ENCODE results near the gene PRKCG. TPM values are rescaled to one million over a fixed set of nuclear protein-coding genes. Genes with fewer than 3 reads are reported as not detected.

PRKCG gene
- total and polyA plus RNA-seq, 4 donors, result 1.2 TPM; not detected in 3

GRCh38 chr19:53908935-53909415 is 27.0 kb downstream of the PRKCG start, which contains the start of gene CACNG7:
Gene CACNG7 (plus strand): TSS chr19:53909278. CDS start chr19:53912832, 3,554 bp downstream.
- Histone ChIP-seq H3K9me3 (ENCODE audit: control insufficient read depth, low read length) (no peaks in the 10 kb centered on the region), H3K4me3 (ENCODE audit: low read length in 2 of 2) (no peak within 1 kb of the TSS), H3K27me3 (ENCODE audit: control insufficient read depth in 1 of 2, insufficient read depth in 2 of 2, low read length in 1 of 2) (no peaks in the 10 kb centered on the region), H3K36me3 (ENCODE audit: control insufficient read depth in 1 of 2, insufficient read depth in 2 of 2, low read length in 1 of 2) (no peaks in the 10 kb centered on the region), H3K27ac (ENCODE audit: low read depth in 1 of 2, low read length in 2 of 2) (no peak within 1 kb of the TSS), H3K4me1 (ENCODE audit: control insufficient read depth in 1 of 2, insufficient read depth in 2 of 2, low read length in 2 of 2) (no peaks in the 10 kb centered on the region)
- WGBS, 2 donors, result 1 to 3% methylated on average over 14 to 28 of the region's 28 CpGs
- DNase-seq, result no peak
- intact Hi-C loops (cut with DNase I), result no loop called here
- no peak for ATAC-seq (ENCODE audit: low FRiP score)

GRCh38 chr19:53909471-53910169 is 27.6 kb downstream of the PRKCG start:
- Histone ChIP-seq H3K36me3 (ENCODE audit: control insufficient read depth in 1 of 2, insufficient read depth in 2 of 2, low read length in 1 of 2) (no peaks in the 10 kb centered on the region), H3K9me3 (ENCODE audit: control insufficient read depth, low read length) (no peaks in the 10 kb centered on the region), H3K4me1 (ENCODE audit: control insufficient read depth in 1 of 2, insufficient read depth in 2 of 2, low read length in 2 of 2) (no peaks in the 10 kb centered on the region), H3K27me3 (ENCODE audit: control insufficient read depth in 1 of 2, insufficient read depth in 2 of 2, low read length in 1 of 2) (no peaks in the 10 kb centered on the region), H3K4me3 (ENCODE audit: low read length in 2 of 2) (no peak overlapping the region), H3K27ac (ENCODE audit: low read depth in 1 of 2, low read length in 2 of 2) (no peak overlapping the region)
- DNase-seq, result no peak
- ATAC-seq (ENCODE audit: low FRiP score), result no peak
- 1% methylated on average over 47 of the region's 47 CpGs for WGBS, 2 donors
- intact Hi-C loops (cut with DNase I), result no loop called here

DNA sequence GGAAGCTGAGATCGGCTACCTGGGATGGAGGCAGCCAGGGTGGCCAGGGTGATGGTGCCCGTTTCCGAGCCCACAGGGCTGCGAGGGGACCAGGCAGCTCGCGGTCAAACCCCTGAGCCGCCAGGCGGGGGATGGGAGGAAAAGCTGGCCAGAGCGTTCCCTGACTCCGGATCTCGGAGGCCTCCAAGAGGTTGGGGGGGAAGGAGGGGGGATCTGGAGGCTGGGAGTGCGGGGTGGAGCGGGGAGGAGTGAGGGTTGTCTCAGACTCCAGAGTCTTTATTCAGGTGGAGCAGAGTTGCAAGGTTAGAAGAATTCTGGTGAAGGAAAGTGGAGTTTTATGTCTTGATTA is 28.1 kb downstream of the PRKCG start:
- 1% methylated on average over 13 of the region's 13 CpGs for WGBS, 2 donors
- intact Hi-C loops (cut with DNase I), result no loop called here

DNA sequence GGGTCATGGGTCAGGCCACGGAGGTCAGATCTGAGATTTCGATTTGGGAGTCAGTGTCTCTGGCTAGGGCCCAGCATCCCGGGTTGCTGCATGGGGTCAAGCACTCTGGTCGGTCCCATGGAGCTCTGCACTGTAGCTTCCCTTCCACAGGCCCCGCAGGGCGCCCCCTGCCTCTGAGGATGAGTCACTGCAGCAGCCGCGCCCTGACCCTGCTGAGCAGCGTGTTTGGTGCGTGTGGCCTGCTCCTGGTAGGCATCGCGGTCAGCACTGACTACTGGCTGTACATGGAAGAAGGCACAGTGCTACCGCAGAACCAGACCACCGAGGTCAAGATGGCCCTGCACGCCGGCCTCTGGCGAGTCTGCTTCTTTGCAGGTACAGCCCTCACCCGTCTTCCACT is 30.7 kb downstream of the PRKCG start:
- no peaks in the 10 kb centered on the region for H3K4me1 ChIP-seq (ENCODE audit: control insufficient read depth in 1 of 2, insufficient read depth in 2 of 2, low read length in 2 of 2)
- no peak overlapping the region for H3K4me3 ChIP-seq (ENCODE audit: low read length in 2 of 2)
- DNase-seq (no peak), ATAC-seq (ENCODE audit: low FRiP score) (no peak)
- WGBS, 2 donors, result 64 to 72% methylated on average over 18 of the region's 18 CpGs
- intact Hi-C loops (cut with DNase I), result no loop called here
- no peaks in the 10 kb centered on the region for H3K36me3 ChIP-seq (ENCODE audit: control insufficient read depth in 1 of 2, insufficient read depth in 2 of 2, low read length in 1 of 2)
- H3K27me3 ChIP-seq (ENCODE audit: control insufficient read depth in 1 of 2, insufficient read depth in 2 of 2, low read length in 1 of 2), result no peaks in the 10 kb centered on the region
- H3K27ac ChIP-seq (ENCODE audit: low read depth in 1 of 2, low read length in 2 of 2), result no peak overlapping the region
- H3K9me3 ChIP-seq (ENCODE audit: control insufficient read depth, low read length), result no peaks in the 10 kb centered on the region

More for the DNA sequence above, 28.1 kb downstream of the PRKCG start:
- Histone ChIP-seq H3K36me3 (ENCODE audit: control insufficient read depth in 1 of 2, insufficient read depth in 2 of 2, low read length in 1 of 2) (no peaks in the 10 kb centered on the region), H3K27me3 (ENCODE audit: control insufficient read depth in 1 of 2, insufficient read depth in 2 of 2, low read length in 1 of 2) (no peaks in the 10 kb centered on the region), H3K4me3 (ENCODE audit: low read length in 2 of 2) (no peak overlapping the region), H3K27ac (ENCODE audit: low read depth in 1 of 2, low read length in 2 of 2) (no peak overlapping the region), H3K9me3 (ENCODE audit: control insufficient read depth, low read length) (no peaks in the 10 kb centered on the region), H3K4me1 (ENCODE audit: control insufficient read depth in 1 of 2, insufficient read depth in 2 of 2, low read length in 2 of 2) (no peaks in the 10 kb centered on the region)
- ATAC-seq (ENCODE audit: low FRiP score), result no peak
- DNase-seq, result no peak

DNA sequence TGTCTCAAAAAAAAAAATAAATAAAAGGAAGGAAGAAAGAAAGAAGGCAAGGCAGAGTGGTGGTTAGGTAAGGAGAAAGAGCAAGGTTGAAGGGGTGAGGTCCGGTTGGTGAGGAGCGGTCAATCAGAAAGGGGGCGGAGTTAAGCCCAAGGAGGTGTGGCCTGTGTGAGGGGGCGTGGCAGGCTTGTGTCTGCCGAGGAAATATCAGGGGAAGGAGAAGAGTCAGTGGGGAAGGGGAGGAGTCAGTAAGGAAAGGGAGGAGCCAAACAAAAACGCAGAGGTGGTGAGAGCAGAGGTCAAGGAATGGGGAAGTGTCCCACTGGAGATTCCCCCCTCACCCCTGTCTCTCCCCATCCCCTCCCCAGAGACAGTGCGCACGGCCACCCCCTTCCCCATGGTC is 33.0 kb downstream of the PRKCG start:
- no peaks in the 10 kb centered on the region for H3K4me1 ChIP-seq (ENCODE audit: control insufficient read depth in 1 of 2, insufficient read depth in 2 of 2, low read length in 2 of 2)
- intact Hi-C loops (cut with DNase I), result no loop called here
- 61 to 79% methylated on average over 7 to 8 of the region's 8 CpGs for WGBS, 2 donors
- no peaks in the 10 kb centered on the region for H3K36me3 ChIP-seq (ENCODE audit: control insufficient read depth in 1 of 2, insufficient read depth in 2 of 2, low read length in 1 of 2)
- DNase-seq (no peak), ATAC-seq (ENCODE audit: low FRiP score) (no peak)
- H3K27me3 ChIP-seq (ENCODE audit: control insufficient read depth in 1 of 2, insufficient read depth in 2 of 2, low read length in 1 of 2), result no peaks in the 10 kb centered on the region
- H3K9me3 ChIP-seq (ENCODE audit: control insufficient read depth, low read length), result no peaks in the 10 kb centered on the region
- no peak overlapping the region for H3K27ac ChIP-seq (ENCODE audit: low read depth in 1 of 2, low read length in 2 of 2)
- H3K4me3 ChIP-seq (ENCODE audit: low read length in 2 of 2), result no peak overlapping the region

DNA sequence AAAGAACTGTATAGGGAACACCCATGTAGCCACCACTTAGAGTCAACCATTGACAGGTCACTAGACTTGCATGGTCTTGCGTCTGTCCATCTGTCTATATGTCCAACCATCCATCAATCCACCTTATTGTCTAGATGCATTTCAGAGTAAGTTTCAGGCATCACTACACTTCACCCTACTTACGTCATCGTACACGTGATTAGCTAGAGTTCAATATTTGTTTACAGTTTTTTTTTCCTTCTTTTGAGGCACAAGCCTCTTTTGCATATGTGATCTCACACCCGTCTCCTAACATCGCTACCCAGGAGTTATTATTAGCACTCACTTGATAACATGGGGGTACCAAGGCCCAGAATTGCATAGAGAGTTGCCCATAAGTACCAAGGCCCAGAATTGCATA is 34.0 kb downstream of the PRKCG start:
- no peak for ATAC-seq (ENCODE audit: low FRiP score)
- DNase-seq, result no peak
- no peaks in the 10 kb centered on the region for H3K27me3 ChIP-seq (ENCODE audit: control insufficient read depth in 1 of 2, insufficient read depth in 2 of 2, low read length in 1 of 2)
- H3K36me3 ChIP-seq (ENCODE audit: control insufficient read depth in 1 of 2, insufficient read depth in 2 of 2, low read length in 1 of 2), result no peaks in the 10 kb centered on the region
- WGBS, 2 donors, result 67% methylated on average over 6 of the region's 6 CpGs
- no peak overlapping the region for H3K4me3 ChIP-seq (ENCODE audit: low read length in 2 of 2)
- no peaks in the 10 kb centered on the region for H3K9me3 ChIP-seq (ENCODE audit: control insufficient read depth, low read length)
- no peaks in the 10 kb centered on the region for H3K4me1 ChIP-seq (ENCODE audit: control insufficient read depth in 1 of 2, insufficient read depth in 2 of 2, low read length in 2 of 2)
- H3K27ac ChIP-seq (ENCODE audit: low read depth in 1 of 2, low read length in 2 of 2), result no peak overlapping the region
- intact Hi-C loops (cut with DNase I), result no loop called here

DNA sequence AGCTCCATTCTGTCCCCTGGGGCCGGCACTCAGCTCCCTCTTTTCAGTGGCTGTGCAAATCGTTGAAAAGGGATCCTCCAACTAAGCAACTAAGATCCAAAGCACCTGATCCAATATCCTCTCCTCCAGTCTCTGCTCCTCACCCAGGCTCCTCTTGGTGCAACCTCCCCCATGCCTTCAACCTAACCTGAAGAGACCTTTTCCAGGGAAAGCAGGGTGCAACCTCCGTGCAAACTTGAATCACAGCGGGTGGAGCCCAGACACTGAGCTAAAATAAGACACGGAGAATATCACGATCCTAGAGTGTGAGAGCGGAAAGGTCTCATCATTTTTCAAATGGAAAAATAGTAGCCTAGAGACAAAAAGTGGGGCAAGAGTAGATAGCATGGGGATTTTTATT is 35.4 kb downstream of the PRKCG start:
- intact Hi-C loops (cut with DNase I), result no loop called here
- no peak for DNase-seq
- H3K4me1 ChIP-seq (ENCODE audit: control insufficient read depth in 1 of 2, insufficient read depth in 2 of 2, low read length in 2 of 2), result no peaks in the 10 kb centered on the region
- no peaks in the 10 kb centered on the region for H3K27me3 ChIP-seq (ENCODE audit: control insufficient read depth in 1 of 2, insufficient read depth in 2 of 2, low read length in 1 of 2)
- no peak overlapping the region for H3K27ac ChIP-seq (ENCODE audit: low read depth in 1 of 2, low read length in 2 of 2)
- no peaks in the 10 kb centered on the region for H3K9me3 ChIP-seq (ENCODE audit: control insufficient read depth, low read length)
- 85 to 87% methylated on average over 7 of the region's 7 CpGs for WGBS, 2 donors
- H3K36me3 ChIP-seq (ENCODE audit: control insufficient read depth in 1 of 2, insufficient read depth in 2 of 2, low read length in 1 of 2), result no peaks in the 10 kb centered on the region
- no peak overlapping the region for H3K4me3 ChIP-seq (ENCODE audit: low read length in 2 of 2)
- no peak for ATAC-seq (ENCODE audit: low FRiP score)

DNA sequence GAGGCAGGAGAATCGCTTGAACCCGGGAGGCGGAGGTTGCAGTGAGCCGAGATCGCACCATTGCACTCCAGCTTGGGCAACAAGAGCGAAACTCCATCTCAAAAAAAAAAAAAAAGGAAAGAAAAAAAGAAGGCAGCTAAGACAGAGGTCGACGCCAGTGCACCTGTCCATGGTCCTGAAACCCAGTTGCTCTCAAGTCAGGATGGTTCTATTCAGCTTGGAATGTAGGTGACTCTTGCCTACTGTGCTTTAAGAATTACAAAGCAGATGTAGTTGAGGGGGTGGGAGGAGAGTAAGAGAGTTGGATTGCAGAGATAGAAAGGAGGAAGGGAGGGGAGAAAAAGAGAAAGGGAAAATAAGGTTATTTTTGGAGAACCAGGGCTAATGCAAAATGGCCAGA is 45.7 kb downstream of the PRKCG start:
- intact Hi-C loops (cut with DNase I), result no loop called here
- H3K4me1 ChIP-seq (ENCODE audit: control insufficient read depth in 1 of 2, insufficient read depth in 2 of 2, low read length in 2 of 2), result no peaks in the 10 kb centered on the region
- H3K27ac ChIP-seq (ENCODE audit: low read depth in 1 of 2, low read length in 2 of 2), result no peak overlapping the region
- H3K27me3 ChIP-seq (ENCODE audit: control insufficient read depth in 1 of 2, insufficient read depth in 2 of 2, low read length in 1 of 2), result no peaks in the 10 kb centered on the region
- no peak overlapping the region for H3K4me3 ChIP-seq (ENCODE audit: low read length in 2 of 2)
- ATAC-seq (ENCODE audit: low FRiP score), result no peak
- 30 to 44% methylated on average over 4 to 8 of the region's 8 CpGs for WGBS, 2 donors
- no peak for DNase-seq
- no peaks in the 10 kb centered on the region for H3K9me3 ChIP-seq (ENCODE audit: control insufficient read depth, low read length)
- H3K36me3 ChIP-seq (ENCODE audit: control insufficient read depth in 1 of 2, insufficient read depth in 2 of 2, low read length in 1 of 2), result no peaks in the 10 kb centered on the region

- H3K4me1 ChIP-seq (ENCODE audit: control insufficient read depth in 1 of 2, insufficient read depth in 2 of 2, low read length in 2 of 2), result no peaks in the 10 kb centered on the region
- no peak overlapping the region for H3K27ac ChIP-seq (ENCODE audit: low read depth in 1 of 2, low read length in 2 of 2)
- H3K4me3 ChIP-seq (ENCODE audit: low read length in 2 of 2), result no peak overlapping the region
- no peaks in the 10 kb centered on the region for H3K27me3 ChIP-seq (ENCODE audit: control insufficient read depth in 1 of 2, insufficient read depth in 2 of 2, low read length in 1 of 2)
- WGBS, 2 donors, result 35 to 41% methylated on average over 7 of the region's 7 CpGs
- intact Hi-C loops (cut with DNase I), result no loop called here
- DNase-seq (no peak), ATAC-seq (ENCODE audit: low FRiP score) (no peak)
- no peaks in the 10 kb centered on the region for H3K36me3 ChIP-seq (ENCODE audit: control insufficient read depth in 1 of 2, insufficient read depth in 2 of 2, low read length in 1 of 2)
- H3K9me3 ChIP-seq (ENCODE audit: control insufficient read depth, low read length), result no peaks in the 10 kb centered on the region
Observed at GRCh38 chr19:53936029-53936428, 54.0 kb downstream of the PRKCG start.

Measured in aorta (tissue), 5 donors.